NB4 (cell line): Measurements from ENCODE around the gene POLA1.

Source experiments
- CTCF ChIP-seq: IDR thresholded peaks from one replicate; pipeline ENCODE4 v1.5.1; 2012; ENCODE audit warnings: low read depth, low read length
- MAX ChIP-seq: IDR thresholded peaks from 2 replicates; pipeline ENCODE4 v1.6.1; 2011; ENCODE audit warnings: low read depth, low read length
- POLR2A ChIP-seq: IDR thresholded peaks from 2 replicates; pipeline ENCODE4 v1.6.1; 2011; ENCODE audit warnings: mild to moderate bottlenecking; ENCODE audit not compliant: insufficient read length; ENCODE audit errors: extremely low read depth

- TF ChIP-seq CTCF (no peak), POLR2A (no peak), MAX (no peak)
Measured at GRCh38 chrX:24761306-24761705, 67.6 kb downstream of the POLA1 start.
